K562 (cell line): ENCODE results near the gene HADHA. TPM values are rescaled to one million over a fixed set of nuclear protein-coding genes. Genes with fewer than 3 reads are reported as not detected.

Experiments
- GATAD2B ChIP-seq: fragments of 450-650 bp; IDR thresholded peaks from 2 replicates; pipeline ENCODE4 v1.6.1; 2017; ENCODE audit warnings: mild to moderate bottlenecking, borderline replicate concordance
- GTF3C2 ChIP-seq: IDR thresholded peaks from 3 replicates; pipeline ENCODE4 v1.6.1; 2011; ENCODE audit warnings: borderline replicate concordance, mild to moderate bottlenecking, moderate library complexity; ENCODE audit not compliant: insufficient read length; ENCODE audit errors: extremely low read depth
- NKRF ChIP-seq: fragments of 450-650 bp; IDR thresholded peaks from 2 replicates; pipeline ENCODE4 v1.6.1; 2016; ENCODE audit warnings: borderline replicate concordance
- SMARCA4 ChIP-seq: fragments of 450-650 bp; IDR thresholded peaks from 2 replicates; pipeline ENCODE4 v1.6.1; 2016
- SMARCC2 ChIP-seq: fragments of 450-650 bp; IDR thresholded peaks from 2 replicates; pipeline ENCODE4 v1.6.1; 2017; ENCODE audit warnings: antibody characterized with exemption, moderate library complexity, mild to moderate bottlenecking, low read depth
- TCF3 ChIP-seq: sonication (generic); formaldehyde crosslinking; IDR thresholded peaks from 2 replicates; pipeline ENCODE4 v1.4.0; 2020; ENCODE audit warnings: mild to moderate bottlenecking, missing genetic modification reagents
- polyA plus RNA-seq, 8 experiments: library from polyadenylated mRNA; depleted of rRNA in 4 of 8; stranded (reverse) in 5 of 8; unstranded in 3 of 8; fragments of >200 nt; fragmentation: Nextera tagmentation in 2 of 8; fragmentation: Illumina TruSeq in 1 of 8; extraction: Ambion mirVana in 2 of 8; extraction: Trizol in 1 of 8; gene quantifications; 2 replicates each; pipeline versions ENCODE4 v1.2.1 to v1.2.3, GENCODE V29; 2011 to 2014; ENCODE audit warnings: inconsistent platforms in 1 of 8, missing spikeins in 1 of 8
- total RNA-seq, 7 experiments: library from RNA; depleted of rRNA in 6 of 7; stranded (reverse); fragments of >200 nt in 6 of 7; fragmentation: Illumina TruSeq in 2 of 7; extraction: Trizol in 2 of 7; gene quantifications; 2 replicates each; pipeline versions ENCODE4 v1.2.1 to v1.2.3, GENCODE V29; 2011 to 2021; ENCODE audit warnings: low replicate concordance in 1 of 7
- TF ChIP-seq, protein P1 (sequence below): fragments of 200-600 bp; sonication (generic); IDR thresholded peaks from one replicate; pipeline ENCODE4 v1.6.1; 2012; ENCODE audit warnings: mild to moderate bottlenecking, low read depth, low read length, inconsistent platforms

HADHA gene
- total and polyA plus RNA-seq, 9 of the 15 experiments (the other 6 are each of a cell fraction or from before 2014, with no cell fraction given): 145 to 326 (median 202) TPM

DNA sequence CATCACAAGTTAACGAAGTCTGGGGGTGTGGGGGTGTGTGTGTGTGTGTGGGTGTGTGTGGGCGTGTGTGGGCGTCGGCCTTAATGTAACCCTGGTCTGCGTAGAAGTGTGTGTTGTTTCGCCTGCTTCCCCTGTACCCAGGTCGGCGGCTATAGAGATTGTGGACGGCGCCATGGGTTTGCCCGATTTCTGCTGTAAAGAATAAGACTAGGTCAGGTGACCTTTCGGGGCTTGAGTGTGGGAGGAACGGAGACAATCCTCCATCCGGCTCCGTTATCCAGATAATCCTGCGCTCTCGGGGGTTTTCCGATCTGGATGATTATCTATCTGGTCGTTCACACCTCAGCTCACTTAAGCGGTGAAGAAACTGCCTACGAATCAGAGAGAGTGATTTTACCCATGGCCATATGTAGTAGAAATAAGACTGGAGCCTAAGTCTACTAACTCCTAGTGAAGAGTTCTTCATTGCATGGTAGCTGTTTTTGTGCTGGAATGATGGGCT, 850 bp upstream of the HADHA start (continued):
- TF ChIP-seq, protein P1, sequence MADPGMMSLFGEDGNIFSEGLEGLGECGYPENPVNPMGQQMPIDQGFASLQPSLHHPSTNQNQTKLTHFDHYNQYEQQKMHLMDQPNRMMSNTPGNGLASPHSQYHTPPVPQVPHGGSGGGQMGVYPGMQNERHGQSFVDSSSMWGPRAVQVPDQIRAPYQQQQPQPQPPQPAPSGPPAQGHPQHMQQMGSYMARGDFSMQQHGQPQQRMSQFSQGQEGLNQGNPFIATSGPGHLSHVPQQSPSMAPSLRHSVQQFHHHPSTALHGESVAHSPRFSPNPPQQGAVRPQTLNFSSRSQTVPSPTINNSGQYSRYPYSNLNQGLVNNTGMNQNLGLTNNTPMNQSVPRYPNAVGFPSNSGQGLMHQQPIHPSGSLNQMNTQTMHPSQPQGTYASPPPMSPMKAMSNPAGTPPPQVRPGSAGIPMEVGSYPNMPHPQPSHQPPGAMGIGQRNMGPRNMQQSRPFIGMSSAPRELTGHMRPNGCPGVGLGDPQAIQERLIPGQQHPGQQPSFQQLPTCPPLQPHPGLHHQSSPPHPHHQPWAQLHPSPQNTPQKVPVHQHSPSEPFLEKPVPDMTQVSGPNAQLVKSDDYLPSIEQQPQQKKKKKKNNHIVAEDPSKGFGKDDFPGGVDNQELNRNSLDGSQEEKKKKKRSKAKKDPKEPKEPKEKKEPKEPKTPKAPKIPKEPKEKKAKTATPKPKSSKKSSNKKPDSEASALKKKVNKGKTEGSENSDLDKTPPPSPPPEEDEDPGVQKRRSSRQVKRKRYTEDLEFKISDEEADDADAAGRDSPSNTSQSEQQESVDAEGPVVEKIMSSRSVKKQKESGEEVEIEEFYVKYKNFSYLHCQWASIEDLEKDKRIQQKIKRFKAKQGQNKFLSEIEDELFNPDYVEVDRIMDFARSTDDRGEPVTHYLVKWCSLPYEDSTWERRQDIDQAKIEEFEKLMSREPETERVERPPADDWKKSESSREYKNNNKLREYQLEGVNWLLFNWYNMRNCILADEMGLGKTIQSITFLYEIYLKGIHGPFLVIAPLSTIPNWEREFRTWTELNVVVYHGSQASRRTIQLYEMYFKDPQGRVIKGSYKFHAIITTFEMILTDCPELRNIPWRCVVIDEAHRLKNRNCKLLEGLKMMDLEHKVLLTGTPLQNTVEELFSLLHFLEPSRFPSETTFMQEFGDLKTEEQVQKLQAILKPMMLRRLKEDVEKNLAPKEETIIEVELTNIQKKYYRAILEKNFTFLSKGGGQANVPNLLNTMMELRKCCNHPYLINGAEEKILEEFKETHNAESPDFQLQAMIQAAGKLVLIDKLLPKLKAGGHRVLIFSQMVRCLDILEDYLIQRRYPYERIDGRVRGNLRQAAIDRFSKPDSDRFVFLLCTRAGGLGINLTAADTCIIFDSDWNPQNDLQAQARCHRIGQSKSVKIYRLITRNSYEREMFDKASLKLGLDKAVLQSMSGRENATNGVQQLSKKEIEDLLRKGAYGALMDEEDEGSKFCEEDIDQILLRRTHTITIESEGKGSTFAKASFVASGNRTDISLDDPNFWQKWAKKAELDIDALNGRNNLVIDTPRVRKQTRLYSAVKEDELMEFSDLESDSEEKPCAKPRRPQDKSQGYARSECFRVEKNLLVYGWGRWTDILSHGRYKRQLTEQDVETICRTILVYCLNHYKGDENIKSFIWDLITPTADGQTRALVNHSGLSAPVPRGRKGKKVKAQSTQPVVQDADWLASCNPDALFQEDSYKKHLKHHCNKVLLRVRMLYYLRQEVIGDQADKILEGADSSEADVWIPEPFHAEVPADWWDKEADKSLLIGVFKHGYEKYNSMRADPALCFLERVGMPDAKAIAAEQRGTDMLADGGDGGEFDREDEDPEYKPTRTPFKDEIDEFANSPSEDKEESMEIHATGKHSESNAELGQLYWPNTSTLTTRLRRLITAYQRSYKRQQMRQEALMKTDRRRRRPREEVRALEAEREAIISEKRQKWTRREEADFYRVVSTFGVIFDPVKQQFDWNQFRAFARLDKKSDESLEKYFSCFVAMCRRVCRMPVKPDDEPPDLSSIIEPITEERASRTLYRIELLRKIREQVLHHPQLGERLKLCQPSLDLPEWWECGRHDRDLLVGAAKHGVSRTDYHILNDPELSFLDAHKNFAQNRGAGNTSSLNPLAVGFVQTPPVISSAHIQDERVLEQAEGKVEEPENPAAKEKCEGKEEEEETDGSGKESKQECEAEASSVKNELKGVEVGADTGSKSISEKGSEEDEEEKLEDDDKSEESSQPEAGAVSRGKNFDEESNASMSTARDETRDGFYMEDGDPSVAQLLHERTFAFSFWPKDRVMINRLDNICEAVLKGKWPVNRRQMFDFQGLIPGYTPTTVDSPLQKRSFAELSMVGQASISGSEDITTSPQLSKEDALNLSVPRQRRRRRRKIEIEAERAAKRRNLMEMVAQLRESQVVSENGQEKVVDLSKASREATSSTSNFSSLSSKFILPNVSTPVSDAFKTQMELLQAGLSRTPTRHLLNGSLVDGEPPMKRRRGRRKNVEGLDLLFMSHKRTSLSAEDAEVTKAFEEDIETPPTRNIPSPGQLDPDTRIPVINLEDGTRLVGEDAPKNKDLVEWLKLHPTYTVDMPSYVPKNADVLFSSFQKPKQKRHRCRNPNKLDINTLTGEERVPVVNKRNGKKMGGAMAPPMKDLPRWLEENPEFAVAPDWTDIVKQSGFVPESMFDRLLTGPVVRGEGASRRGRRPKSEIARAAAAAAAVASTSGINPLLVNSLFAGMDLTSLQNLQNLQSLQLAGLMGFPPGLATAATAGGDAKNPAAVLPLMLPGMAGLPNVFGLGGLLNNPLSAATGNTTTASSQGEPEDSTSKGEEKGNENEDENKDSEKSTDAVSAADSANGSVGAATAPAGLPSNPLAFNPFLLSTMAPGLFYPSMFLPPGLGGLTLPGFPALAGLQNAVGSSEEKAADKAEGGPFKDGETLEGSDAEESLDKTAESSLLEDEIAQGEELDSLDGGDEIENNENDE: no peak
- no peak for TF ChIP-seq TCF3
- peak; percentile 54; the same call in 1 of the 2 replicates for TF ChIP-seq SMARCA4
- no peak; the same call in 1 of the 2 replicates for TF ChIP-seq NKRF
- TF ChIP-seq SMARCC2: peak; percentile 58; the same call in 1 of the 2 replicates
- TF ChIP-seq GTF3C2: no peak
- no peak for TF ChIP-seq GATAD2B
